Cardiac fibroblast (primary cell): ENCODE data around the gene CD276.

Experiments used
- DNase-seq, 2 donors: peaks; one replicate each; pipeline versions ENCODE4 v3.0.0 to v3.0.0-alpha.2; 2010; ENCODE audit warnings: low read depth in 2 of 2
- H3K4me3 ChIP-seq, 2 donors: replicated peaks in 1 of 2; 1 replicate in 1 of 2; 2 replicates in 1 of 2; pipeline ENCODE4 v1.5.1; 2011; ENCODE audit warnings: low read depth in 2 of 2, low read length in 2 of 2, mild to moderate bottlenecking in 2 of 2, moderate library complexity in 1 of 2
- TF ChIP-seq, protein P1 (sequence below): IDR thresholded peaks from one replicate; pipeline ENCODE4 v1.5.1; 2011; ENCODE audit warnings: low read depth, mild to moderate bottlenecking, low read length, inconsistent platforms

The CD276 gene

DNA sequence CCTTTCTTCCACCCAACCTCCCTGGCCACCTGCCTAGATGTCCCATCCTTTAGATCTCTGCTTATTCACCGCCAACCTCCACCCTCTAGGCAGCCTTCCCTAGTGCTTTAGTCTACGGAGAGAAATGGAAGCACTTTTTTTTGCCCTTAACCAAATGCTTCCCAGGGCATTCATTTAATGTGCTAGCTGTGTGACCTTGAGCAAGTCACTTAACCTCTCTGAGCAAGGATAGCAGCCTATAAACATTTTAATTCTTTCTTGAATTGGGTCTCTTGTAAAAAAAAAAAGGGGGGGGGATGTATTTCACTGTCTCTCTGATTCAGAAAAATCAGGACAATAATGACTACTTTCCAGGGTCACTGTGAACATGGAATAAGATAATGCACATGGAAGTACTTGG, 72.2 kb downstream of the CD276 start:
- no peak for DNase-seq
- TF ChIP-seq, protein P1, sequence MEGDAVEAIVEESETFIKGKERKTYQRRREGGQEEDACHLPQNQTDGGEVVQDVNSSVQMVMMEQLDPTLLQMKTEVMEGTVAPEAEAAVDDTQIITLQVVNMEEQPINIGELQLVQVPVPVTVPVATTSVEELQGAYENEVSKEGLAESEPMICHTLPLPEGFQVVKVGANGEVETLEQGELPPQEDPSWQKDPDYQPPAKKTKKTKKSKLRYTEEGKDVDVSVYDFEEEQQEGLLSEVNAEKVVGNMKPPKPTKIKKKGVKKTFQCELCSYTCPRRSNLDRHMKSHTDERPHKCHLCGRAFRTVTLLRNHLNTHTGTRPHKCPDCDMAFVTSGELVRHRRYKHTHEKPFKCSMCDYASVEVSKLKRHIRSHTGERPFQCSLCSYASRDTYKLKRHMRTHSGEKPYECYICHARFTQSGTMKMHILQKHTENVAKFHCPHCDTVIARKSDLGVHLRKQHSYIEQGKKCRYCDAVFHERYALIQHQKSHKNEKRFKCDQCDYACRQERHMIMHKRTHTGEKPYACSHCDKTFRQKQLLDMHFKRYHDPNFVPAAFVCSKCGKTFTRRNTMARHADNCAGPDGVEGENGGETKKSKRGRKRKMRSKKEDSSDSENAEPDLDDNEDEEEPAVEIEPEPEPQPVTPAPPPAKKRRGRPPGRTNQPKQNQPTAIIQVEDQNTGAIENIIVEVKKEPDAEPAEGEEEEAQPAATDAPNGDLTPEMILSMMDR, result no peak
- no peak overlapping the region for H3K4me3 ChIP-seq

DNA sequence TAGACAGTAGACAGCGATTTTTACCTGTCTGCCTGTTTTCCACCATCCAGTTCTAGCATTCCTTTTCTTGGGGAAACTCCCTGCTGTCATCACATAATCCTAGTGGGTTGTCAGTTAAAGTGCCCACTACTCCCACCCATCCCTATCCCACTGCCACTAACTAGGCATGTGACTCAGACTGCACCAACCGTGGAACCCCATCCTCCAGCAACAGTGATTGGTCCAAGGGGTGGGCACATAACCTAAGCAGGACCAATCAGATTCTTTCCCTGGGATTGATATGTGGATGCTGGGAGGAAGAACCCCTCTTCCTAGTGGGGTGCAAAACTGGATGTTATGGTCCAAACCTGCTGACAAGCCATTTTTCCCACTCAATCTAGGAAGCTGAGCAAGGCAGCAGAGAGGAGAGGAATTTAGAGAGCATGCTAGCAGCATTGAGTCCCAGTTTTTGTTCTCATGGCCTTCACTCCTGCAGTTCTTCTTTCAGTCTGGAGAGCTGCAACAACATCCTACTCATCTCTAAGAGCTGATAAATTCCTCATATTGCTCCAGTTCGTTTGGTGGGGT, 72.8 kb downstream of the CD276 start:
- no peak overlapping the region for H3K4me3 ChIP-seq
- no peak for DNase-seq
- TF ChIP-seq, protein P1, result no peak

DNA sequence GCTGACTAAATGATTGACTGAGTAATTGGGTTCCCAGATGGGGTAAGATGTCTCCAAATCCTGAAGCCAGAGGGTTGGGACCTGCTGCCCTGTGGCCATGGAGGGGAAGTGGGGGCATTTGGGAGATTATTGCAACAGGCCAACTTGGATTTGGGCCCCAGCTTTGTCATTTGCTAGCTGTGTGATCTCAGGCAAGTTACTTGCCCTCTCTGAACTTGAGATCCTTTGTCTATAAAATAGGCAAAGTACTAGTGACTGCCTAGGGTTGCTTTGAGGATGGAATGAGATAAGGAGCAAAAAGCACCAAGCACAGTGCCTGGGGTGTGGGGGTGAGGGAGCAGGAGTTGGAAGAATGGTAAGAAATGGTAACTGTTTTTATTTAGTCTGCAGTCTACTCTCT, 73.4 kb downstream of the CD276 start:
- TF ChIP-seq, protein P1, result no peak
- no peak for DNase-seq
- no peak overlapping the region for H3K4me3 ChIP-seq

DNA sequence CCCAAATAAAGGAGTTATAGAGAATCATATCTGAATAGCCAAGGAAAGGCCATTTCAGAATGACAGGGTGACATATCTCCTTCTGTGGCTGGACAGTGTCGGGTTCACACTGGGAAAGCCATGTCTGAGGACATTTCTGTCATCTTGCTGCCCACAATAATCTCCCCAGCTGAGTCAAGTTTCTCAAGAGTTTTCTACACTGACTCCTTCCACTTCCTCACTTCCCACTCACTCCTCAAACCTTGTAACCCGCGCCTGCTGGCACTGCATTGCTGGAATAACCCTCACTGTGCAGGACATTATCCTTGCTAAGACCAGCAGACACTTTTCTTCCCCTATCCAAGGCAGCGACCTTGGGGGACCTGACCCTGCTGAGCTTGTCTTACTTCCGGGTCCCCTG, 74.3 kb downstream of the CD276 start:
- no peak for DNase-seq
- TF ChIP-seq, protein P1, result no peak
- no peak overlapping the region for H3K4me3 ChIP-seq

GRCh38 chr15:73760330-73761329, 76.4 kb downstream of the CD276 start:
- DNase-seq, result no peak
- TF ChIP-seq, protein P1, result no peak
- H3K4me3 ChIP-seq, result no peak overlapping the region

DNA sequence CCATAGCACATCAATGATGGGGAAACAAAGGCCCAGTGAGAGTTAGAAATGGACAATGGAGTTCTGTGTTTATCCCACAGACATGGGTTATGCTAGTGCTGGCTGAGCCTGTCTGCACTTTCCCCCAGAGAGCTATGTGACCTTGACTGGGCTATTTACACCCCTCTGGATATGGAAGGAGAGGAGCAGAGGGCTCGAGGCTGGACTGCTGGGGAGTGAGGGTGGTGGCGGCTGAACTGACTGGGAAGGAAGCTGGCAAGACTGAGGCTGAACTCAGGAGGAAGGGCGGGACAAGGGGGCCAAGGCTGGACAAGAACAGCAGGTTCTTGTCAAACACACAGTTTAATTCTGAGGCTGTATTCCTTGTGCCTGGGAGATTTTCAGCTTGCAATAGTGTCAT, 79.7 kb downstream of the CD276 start:
- H3K4me3 ChIP-seq, result no peak overlapping the region
- TF ChIP-seq, protein P1, result no peak
- no peak for DNase-seq
